ENCODE measurements around the gene STOX2. TPM values are rescaled to one million over a fixed set of nuclear protein-coding genes. Genes with fewer than 3 reads are reported as not detected.

The STOX2 gene
- total and polyA plus RNA-seq, 2 of the 8 experiments (the other 6 are each of a cell fraction or from before 2014, with no cell fraction given), result 5.5 to 20.0 TPM

- CTCF ChIA-PET (ENCODE audit: partially characterized antibody), result interaction anchor here (0.6 to 0.7 kb wide), 3 partner anchors 41 to 318 kb away, joined by 4 to 5 read pairs (median 4); no protein-coding TSS in a partner anchor
- no peak overlapping the region for H2BK12ac ChIP-seq (ENCODE audit: low read depth, low read length)
- TF ChIP-seq RFX5 (IDR thresholded peaks at IDR 0.05; ENCODE audit: borderline replicate concordance, low read depth, low read length), result no peak
These were observed 40.6 kb downstream of the STOX2 start for GRCh38 chr4:183945741-183946140.

More at GRCh38 chr4:183945741-183946140, 40.6 kb downstream of the STOX2 start:
- Histone ChIP-seq H3K14ac (ENCODE audit: insufficient read length) (no peak overlapping the region), H4K91ac (replicated peaks; ENCODE audit: insufficient read length, low read length) (no peak overlapping the region), H3K23me2 (ENCODE audit: low read depth, low read length) (no peaks in the 10 kb centered on the region), H3K56ac (replicated peaks; ENCODE audit: insufficient read length, low read depth, low read length) (no peak overlapping the region), H3K9ac (replicated peaks in 1 of 4; ENCODE audit: extremely low read depth in 1 of 4, low read depth in 3 of 4, low read length in 3 of 4) (no peak overlapping the region), H3K4me1 (replicated peaks in 1 of 4; ENCODE audit: control insufficient read depth in 3 of 4, insufficient read depth in 4 of 4, low read length in 3 of 4) (peaks cover 0 to 4% (median 0%) of the 10 kb centered on the region in 4 experiments; a peak in 3 of 7 replicates), H4K5ac (ENCODE audit: insufficient read length, low read depth, low read length) (no peak overlapping the region), H4K20me1 (replicated peaks in 1 of 2; ENCODE audit: control insufficient read depth in 1 of 2, insufficient read depth in 2 of 2, low read length in 2 of 2) (no peaks in the 10 kb centered on the region), H2AK5ac (ENCODE audit: low read depth, low read length) (no peak overlapping the region), H3K18ac (ENCODE audit: extremely low read depth, low read length) (no peak overlapping the region), H3K27ac (ENCODE audit: low read depth, low read length) (no peak overlapping the region), H3K79me1 (ENCODE audit: low read depth, low read length) (no peaks in the 10 kb centered on the region), H2BK20ac (ENCODE audit: low read length) (no peak overlapping the region), H3K27me3 (replicated peaks in 1 of 4; ENCODE audit: control insufficient read depth in 3 of 4, extremely low read depth in 1 of 4, insufficient read depth in 3 of 4, low read length in 3 of 4) (no peaks in the 10 kb centered on the region), H2BK120ac (replicated peaks; ENCODE audit: low read depth, low read length) (no peak overlapping the region), H3K9me3 (ENCODE audit: insufficient read depth in 2 of 2, low read depth in 1 of 2, low read length in 1 of 2) (no peaks in the 10 kb centered on the region), H4K8ac (ENCODE audit: extremely low read depth, insufficient read depth, low read length) (no peak overlapping the region), H3K4me3 (ENCODE audit: extremely low read depth in 1 of 4, insufficient read depth in 2 of 4, low read depth in 3 of 4, low read length in 4 of 4) (no peak overlapping the region), H3K79me2 (ENCODE audit: control insufficient read depth in 1 of 2, insufficient read depth in 2 of 2, low read length in 2 of 2) (no peaks in the 10 kb centered on the region; a peak in 1 of 4 replicates), H2BK5ac (ENCODE audit: low read depth, low read length) (no peak overlapping the region), H3K23ac (ENCODE audit: insufficient read length) (no peak overlapping the region), H3K36me3 (ENCODE audit: control insufficient read depth in 2 of 4, insufficient read depth in 4 of 4, low read length in 3 of 4) (no peaks in the 10 kb centered on the region), H3K4ac (replicated peaks; ENCODE audit: insufficient read length, low read depth, low read length) (no peak overlapping the region), H3K4me2 (ENCODE audit: insufficient read depth in 1 of 2, low read depth in 2 of 2, low read length in 2 of 2) (no peak overlapping the region), H2AFZ (ENCODE audit: low read length) (0 out of 2 replicates have a peak overlapping the region, but pooled peaks have one; percentile 3), H2BK15ac (ENCODE audit: low read length) (no peak overlapping the region)
- 77% methylated on average over 8 of the region's 8 CpGs; no CpG with 5 or more reads in 1 of the 2 experiments for WGBS, 2 experiments (ENCODE audit: extremely low coverage in 1 of 2, insufficient coverage in 1 of 2, insufficient read length in 1 of 2, insufficient replicate concordance in 2 of 2, low coverage in 1 of 2, low lambda C conversion rate in 2 of 2, missing lambda C conversion rate in 1 of 2)
- DNase-seq (ENCODE audit: low read depth in 1 of 2, low spot score in 2 of 2) (no peak), FAIRE-seq (no peak)
- POLR2A ChIA-PET (ENCODE audit: partially characterized antibody), result interaction anchor here (1.2 kb wide), 1 partner anchor 40 kb away, joined by 3 read pairs; the partner anchor contains the start of gene STOX2
